ENCODE results near the gene BAIAP2L2.

DNA sequence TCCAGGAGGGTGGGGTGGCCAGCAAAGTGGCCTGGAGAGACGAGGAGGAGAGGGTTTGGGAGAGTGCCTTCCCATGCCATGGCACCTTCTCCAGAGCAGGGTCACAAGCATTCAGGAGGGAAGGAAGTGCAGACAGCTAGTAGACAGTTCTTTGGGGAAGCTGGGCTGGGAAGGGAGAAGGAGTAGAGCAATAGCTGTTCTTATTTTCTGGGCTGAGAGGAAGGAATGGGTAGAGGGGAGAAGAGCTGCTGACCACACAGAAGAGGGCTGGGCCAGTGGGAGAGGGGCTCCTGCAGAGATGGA is 68.0 kb downstream of the BAIAP2L2 start:
- no peak for TF ChIP-seq CTCF (IDR thresholded peaks at IDR 0.05)
- TF ChIP-seq POLR2A (IDR thresholded peaks at IDR 0.05; ENCODE audit: low read length) = no peak
- no peak for TF ChIP-seq RCOR1 (IDR thresholded peaks at IDR 0.05; ENCODE audit: low read depth, low read length)
- TF ChIP-seq, protein P1, sequence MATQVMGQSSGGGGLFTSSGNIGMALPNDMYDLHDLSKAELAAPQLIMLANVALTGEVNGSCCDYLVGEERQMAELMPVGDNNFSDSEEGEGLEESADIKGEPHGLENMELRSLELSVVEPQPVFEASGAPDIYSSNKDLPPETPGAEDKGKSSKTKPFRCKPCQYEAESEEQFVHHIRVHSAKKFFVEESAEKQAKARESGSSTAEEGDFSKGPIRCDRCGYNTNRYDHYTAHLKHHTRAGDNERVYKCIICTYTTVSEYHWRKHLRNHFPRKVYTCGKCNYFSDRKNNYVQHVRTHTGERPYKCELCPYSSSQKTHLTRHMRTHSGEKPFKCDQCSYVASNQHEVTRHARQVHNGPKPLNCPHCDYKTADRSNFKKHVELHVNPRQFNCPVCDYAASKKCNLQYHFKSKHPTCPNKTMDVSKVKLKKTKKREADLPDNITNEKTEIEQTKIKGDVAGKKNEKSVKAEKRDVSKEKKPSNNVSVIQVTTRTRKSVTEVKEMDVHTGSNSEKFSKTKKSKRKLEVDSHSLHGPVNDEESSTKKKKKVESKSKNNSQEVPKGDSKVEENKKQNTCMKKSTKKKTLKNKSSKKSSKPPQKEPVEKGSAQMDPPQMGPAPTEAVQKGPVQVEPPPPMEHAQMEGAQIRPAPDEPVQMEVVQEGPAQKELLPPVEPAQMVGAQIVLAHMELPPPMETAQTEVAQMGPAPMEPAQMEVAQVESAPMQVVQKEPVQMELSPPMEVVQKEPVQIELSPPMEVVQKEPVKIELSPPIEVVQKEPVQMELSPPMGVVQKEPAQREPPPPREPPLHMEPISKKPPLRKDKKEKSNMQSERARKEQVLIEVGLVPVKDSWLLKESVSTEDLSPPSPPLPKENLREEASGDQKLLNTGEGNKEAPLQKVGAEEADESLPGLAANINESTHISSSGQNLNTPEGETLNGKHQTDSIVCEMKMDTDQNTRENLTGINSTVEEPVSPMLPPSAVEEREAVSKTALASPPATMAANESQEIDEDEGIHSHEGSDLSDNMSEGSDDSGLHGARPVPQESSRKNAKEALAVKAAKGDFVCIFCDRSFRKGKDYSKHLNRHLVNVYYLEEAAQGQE (IDR thresholded peaks at IDR 0.05) = no peak
- no peak for TF ChIP-seq E2F6 (IDR thresholded peaks at IDR 0.05; ENCODE audit: borderline replicate concordance, low read depth)

All from A549 (cell line).